Measurements from ENCODE around the gene CPSF6. TPM values are rescaled to one million over a fixed set of nuclear protein-coding genes. Genes with fewer than 3 reads are reported as not detected.
"Not testable (repeated sequence)": the region's sequence is repeated elsewhere in the genome, so short reads cannot be mapped to it uniquely, and the experiment has no call there.

CPSF6 gene
- total RNA-seq, 2 donors from 2014 or later: 62.5 to 104 TPM

GRCh38 chr12:69243099-69244084 is 4.0 kb downstream of the CPSF6 start:
- peak overlapping the region in 1 of 2 donors; percentile 50 for H3K27ac Mint-ChIP-seq
- H3K36me3 Mint-ChIP-seq: peaks cover 14 to 26% of the 10 kb centered on the region in 2 donors
- ATAC-seq: peak; percentile 14 to 18

DNA sequence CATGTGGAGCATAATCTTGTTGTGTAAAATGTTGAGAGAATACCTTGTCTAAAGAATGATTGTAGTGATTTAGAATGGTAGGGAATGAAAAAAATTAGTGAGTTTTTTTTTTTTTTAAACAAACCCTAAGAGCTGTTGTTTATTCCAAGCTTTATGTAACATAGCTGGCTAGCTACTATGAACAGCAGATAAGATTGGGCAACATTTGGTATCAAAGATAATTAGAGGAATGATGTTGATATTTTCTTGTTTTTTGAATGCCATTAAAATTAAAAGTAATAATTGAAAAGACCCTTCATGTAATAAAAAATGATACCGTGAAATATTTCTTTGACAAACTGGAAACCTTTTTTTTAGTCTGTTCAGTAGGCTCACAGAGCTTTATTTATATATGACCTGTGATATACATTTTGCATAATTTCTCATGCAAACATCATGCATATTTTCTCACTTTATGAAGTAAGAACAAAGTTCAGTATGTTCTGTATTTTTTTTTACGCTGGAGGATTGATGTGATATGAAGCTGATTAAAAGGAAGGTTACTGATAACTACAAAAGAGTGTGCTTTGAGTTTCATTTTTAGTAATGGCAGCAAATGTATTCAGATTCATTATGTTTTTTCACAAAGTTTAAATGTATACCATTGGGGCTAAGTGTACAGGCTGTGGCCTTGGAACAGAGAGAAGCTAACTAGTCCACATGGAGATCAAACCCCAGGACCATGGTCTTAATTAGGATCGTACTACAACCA is 8.1 kb downstream of the CPSF6 start:
- peak overlapping the region in 1 of 2 donors; percentile 29 for H3K27ac Mint-ChIP-seq
- ATAC-seq (peak; percentile 17 to 45), DNase-seq (ENCODE audit: low spot score in 2 of 2) (no peak)
- peaks cover 0 to 18% of the 10 kb centered on the region in 2 donors for H3K36me3 Mint-ChIP-seq
- no peaks in the 10 kb centered on the region for H3K9me3 Mint-ChIP-seq

More at GRCh38 chr12:69243099-69244084, 4.0 kb downstream of the CPSF6 start:
- no peaks in the 10 kb centered on the region for H3K9me3 Mint-ChIP-seq
- DNase-seq (ENCODE audit: low spot score in 2 of 2): no peak

DNA sequence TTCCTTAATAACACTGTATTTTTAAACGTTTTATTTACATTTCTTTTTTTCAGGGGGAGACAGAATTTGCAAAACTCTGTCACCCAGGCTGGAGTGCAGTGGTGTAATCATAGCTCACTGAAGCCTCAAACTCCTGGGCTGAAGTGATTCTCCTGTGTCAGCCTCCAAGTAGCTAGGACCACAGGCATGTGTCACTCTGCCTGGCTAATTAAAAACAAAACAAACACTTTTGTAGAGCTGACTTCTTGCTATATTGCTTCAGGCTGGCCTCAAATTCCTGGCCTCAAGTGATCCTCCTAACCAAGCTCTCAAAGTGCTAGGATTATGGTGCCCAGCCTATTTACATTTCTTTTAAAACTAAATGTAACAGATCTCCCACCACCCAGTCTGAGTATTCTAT is 12.7 kb downstream of the CPSF6 start:
- H3K9me3 Mint-ChIP-seq: no peaks in the 10 kb centered on the region
- ATAC-seq: no peak
- H3K27ac Mint-ChIP-seq: no peak overlapping the region
- DNase-seq (ENCODE audit: low spot score in 2 of 2): no peak
- peaks cover 0 to 10% of the 10 kb centered on the region in 2 donors for H3K36me3 Mint-ChIP-seq

GRCh38 chr12:69254046-69254445 is 14.7 kb downstream of the CPSF6 start:
- H3K36me3 Mint-ChIP-seq: peaks cover 6 to 19% of the 10 kb centered on the region in 2 donors
- DNase-seq (ENCODE audit: low spot score in 2 of 2) (no peak), ATAC-seq (peak; percentile 66 to 84)
- no peaks in the 10 kb centered on the region for H3K9me3 Mint-ChIP-seq
- H3K27ac Mint-ChIP-seq: peak overlapping the region in 1 of 2 donors; percentile 55

GRCh38 chr12:69254862-69255261 is 15.5 kb downstream of the CPSF6 start:
- ATAC-seq: no peak
- Mint-ChIP-seq H3K36me3 (peaks cover 7 to 13% of the 10 kb centered on the region in 2 donors), H3K9me3 (no peaks in the 10 kb centered on the region), H3K27ac (no peak overlapping the region)
- no peak for DNase-seq (ENCODE audit: low spot score in 2 of 2)

- ATAC-seq (peak in 1 of 2 donors; percentile 16), DNase-seq (ENCODE audit: low spot score in 2 of 2) (no peak)
- H3K36me3 Mint-ChIP-seq: peaks cover 12 to 36% of the 10 kb centered on the region in 2 donors
- no peaks in the 10 kb centered on the region for H3K9me3 Mint-ChIP-seq
- H3K27ac Mint-ChIP-seq: peak overlapping the region in 1 of 2 donors; percentile 5
Observed at GRCh38 chr12:69258655-69259054, 19.3 kb downstream of the CPSF6 start.

DNA sequence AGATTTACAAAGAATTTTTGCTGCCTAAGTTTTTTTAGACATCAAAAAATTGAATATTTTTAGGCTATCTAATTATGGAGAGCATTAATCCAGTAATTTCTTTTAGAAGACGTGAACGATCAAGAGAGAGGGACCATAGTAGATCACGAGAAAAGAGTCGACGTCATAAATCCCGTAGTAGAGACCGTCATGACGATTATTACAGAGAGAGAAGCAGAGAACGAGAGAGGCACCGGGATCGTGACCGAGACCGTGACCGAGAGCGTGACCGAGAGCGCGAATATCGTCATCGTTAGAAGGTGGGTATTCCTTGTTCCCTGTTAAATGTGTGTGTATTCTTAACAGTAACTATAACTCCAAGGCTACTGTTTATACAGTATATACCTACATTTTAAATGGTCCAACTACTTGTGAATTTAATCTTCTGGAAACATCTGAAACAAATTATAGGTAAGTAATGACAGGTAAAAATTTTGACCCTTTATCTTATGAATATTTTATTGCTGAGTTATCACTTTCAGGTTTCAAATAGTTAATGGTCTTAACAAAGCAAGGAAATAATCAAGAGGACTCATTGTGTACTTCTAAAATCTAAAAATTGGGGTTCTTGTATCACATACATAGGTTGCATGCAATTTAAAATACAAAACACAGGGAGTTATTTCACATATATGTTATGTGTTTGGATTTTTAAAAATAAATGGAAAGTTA is 23.1 kb downstream of the CPSF6 start:
- no peak for DNase-seq (ENCODE audit: low spot score in 2 of 2)
- Mint-ChIP-seq H3K9me3 (no peaks in the 10 kb centered on the region), H3K27ac (no peak overlapping the region), H3K36me3 (peaks cover 18 to 36% of the 10 kb centered on the region in 2 donors)
- no peak for ATAC-seq

DNA sequence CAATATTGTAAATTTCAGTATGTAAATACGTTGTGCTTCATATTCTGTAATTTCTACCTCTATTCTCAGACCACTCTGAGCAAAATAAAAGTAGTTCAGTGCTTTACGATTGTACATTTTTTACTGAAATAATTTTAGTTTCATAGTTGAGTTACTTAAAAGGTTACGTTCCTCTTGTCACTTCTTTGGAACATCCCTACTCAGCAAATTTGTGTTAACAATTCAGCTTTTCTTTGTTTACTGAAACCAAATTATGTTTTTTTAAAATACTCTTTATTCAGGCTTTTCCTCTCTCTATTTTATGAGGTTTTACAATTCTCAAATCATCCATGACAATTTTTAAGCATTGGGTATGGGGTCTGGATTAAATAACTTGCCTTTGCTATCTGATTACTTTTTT is 25.8 kb downstream of the CPSF6 start:
- Mint-ChIP-seq H3K27ac (no peak overlapping the region), H3K36me3 (peaks cover 11 to 28% of the 10 kb centered on the region in 2 donors), H3K9me3 (no peaks in the 10 kb centered on the region)
- no peak for ATAC-seq
- no peak for DNase-seq (ENCODE audit: low spot score in 2 of 2)

GRCh38 chr12:69265633-69266032 is 26.3 kb downstream of the CPSF6 start:
- ATAC-seq; DNase-seq (ENCODE audit: low spot score in 2 of 2); H3K27ac Mint-ChIP-seq; H3K9me3 Mint-ChIP-seq: not testable (repeated sequence)
- H3K36me3 Mint-ChIP-seq: peaks cover 11 to 24% of the 10 kb centered on the region in 2 donors

GRCh38 chr12:69266036-69266635 is 26.8 kb downstream of the CPSF6 start:
- peaks cover 11 to 20% of the 10 kb centered on the region in 2 donors for H3K36me3 Mint-ChIP-seq
- H3K9me3 Mint-ChIP-seq: no peaks in the 10 kb centered on the region
- DNase-seq (ENCODE audit: low spot score in 2 of 2): no peak
- H3K27ac Mint-ChIP-seq: no peak overlapping the region
- peak in 1 of 2 donors; percentile 67 for ATAC-seq

- no peak for DNase-seq (ENCODE audit: low spot score in 2 of 2)
- peaks cover 6 to 16% of the 10 kb centered on the region in 2 donors for H3K36me3 Mint-ChIP-seq
- ATAC-seq: no peak
- H3K9me3 Mint-ChIP-seq: no peaks in the 10 kb centered on the region
- H3K27ac Mint-ChIP-seq: no peak overlapping the region
Observed at GRCh38 chr12:69269736-69270135, 30.4 kb downstream of the CPSF6 start.

- H3K9me3 Mint-ChIP-seq: no peaks in the 10 kb centered on the region
- ATAC-seq (no peak), DNase-seq (ENCODE audit: low spot score in 2 of 2) (no peak)
- no peak overlapping the region for H3K27ac Mint-ChIP-seq
- peaks cover 0 to 16% of the 10 kb centered on the region in 2 donors for H3K36me3 Mint-ChIP-seq
Observed at GRCh38 chr12:69272511-69272910, 33.1 kb downstream of the CPSF6 start.

GRCh38 chr12:69274861-69275260 is 35.5 kb downstream of the CPSF6 start:
- ATAC-seq (no peak), DNase-seq (ENCODE audit: low spot score in 2 of 2) (no peak)
- Mint-ChIP-seq H3K27ac (no peak overlapping the region), H3K36me3 (peaks cover 0 to 10% of the 10 kb centered on the region in 2 donors), H3K9me3 (no peaks in the 10 kb centered on the region)

DNA sequence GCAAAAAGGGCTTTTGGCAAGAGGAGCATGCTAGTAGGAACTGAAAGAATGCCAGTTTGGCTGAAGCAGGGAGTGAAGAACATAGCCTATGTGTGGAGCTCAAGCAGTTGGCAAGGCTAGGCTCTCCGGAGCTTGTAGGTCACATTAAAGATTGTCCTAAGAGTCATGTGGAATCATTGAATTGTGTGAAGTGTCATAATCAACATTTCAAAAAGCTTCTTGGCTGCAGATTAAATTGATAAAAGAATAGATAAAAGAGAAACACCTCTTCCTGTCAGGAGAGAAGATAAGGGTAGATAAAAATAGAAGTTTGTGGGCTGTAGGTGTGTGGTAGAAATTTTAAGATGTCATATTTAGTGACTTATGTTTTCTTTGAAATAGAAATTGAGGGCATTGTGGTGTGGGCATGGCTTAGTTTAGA is 36.1 kb downstream of the CPSF6 start:
- H3K36me3 Mint-ChIP-seq: peaks cover 0 to 10% of the 10 kb centered on the region in 2 donors
- DNase-seq (ENCODE audit: low spot score in 2 of 2) (no peak), ATAC-seq (no peak)
- no peaks in the 10 kb centered on the region for H3K9me3 Mint-ChIP-seq
- H3K27ac Mint-ChIP-seq: no peak overlapping the region

DNA sequence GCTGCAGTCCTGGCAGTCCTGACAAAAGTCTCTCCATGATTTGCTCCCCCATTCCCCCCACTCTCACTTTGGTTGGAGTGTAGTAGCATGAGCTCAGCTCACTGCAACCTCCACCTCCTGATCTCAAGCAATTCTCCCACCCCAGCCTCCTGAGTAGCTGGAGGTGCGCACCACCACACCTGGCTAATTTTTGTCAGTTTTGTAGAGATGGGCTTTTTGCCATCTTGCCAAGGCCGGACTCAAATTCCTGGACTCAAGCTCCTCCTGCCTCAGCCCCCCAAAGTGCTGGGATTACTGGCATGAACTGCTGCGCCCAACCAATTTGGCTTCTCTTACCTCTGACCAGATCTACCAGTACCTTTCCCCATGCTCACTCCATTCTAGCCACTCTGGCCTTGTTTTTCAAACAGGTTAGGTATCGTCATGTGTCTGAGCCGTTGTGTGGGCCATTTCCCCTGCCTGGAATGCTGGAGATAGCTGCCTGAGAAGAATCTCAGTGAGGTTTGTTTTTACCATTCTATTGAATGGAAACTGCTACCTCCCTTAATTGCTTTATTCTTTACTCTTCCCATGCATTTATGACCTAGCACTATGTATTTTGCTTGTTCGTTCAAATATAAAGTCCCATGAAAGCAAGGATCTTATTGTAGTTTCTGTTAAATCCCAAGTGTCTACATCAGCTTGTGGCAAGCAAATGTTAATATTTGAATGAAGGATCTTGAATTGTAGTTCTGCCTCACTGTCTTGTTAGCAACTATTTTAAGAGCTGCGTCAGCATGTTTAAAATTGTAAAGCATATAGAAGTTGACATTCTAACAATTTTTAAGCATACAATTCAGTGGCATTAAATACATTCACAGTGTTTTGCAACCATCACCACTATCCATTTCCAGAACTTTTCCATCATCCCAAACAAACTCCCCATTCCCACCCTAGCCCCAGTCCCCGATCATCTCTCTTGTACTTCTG is 39.7 kb downstream of the CPSF6 start:
- no peaks in the 10 kb centered on the region for H3K36me3 Mint-ChIP-seq
- H3K27ac Mint-ChIP-seq: peak overlapping the region in 1 of 2 donors; percentile 2
- H3K9me3 Mint-ChIP-seq: no peaks in the 10 kb centered on the region
- DNase-seq (ENCODE audit: low spot score in 2 of 2) (no peak), ATAC-seq (peak in 1 of 2 donors; percentile 4)
